ENCODE results near the gene TBC1D8B.

Gene TBC1D8B

DNA sequence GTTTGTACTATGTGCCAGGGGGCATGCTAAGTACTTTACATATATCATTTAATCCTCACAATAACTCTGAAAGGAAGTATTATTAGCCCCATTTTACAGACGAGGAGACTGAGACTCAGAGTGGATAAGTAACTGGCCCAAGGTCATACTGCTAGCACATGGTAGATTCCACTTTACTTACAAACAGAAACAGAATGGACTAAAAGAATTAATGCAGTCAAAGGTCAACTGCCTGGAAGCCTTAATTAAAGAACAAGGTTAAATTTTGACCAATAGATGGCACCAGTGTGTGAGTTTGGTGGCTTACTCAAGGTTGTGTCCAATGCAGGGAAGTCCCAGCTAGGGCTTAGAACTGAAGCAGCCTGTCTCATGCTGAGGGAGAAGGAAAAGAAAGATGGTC, 96.0 kb downstream of the TBC1D8B start:
- peak; percentile 77 for DNase-seq (ENCODE audit: low spot score)

DNA sequence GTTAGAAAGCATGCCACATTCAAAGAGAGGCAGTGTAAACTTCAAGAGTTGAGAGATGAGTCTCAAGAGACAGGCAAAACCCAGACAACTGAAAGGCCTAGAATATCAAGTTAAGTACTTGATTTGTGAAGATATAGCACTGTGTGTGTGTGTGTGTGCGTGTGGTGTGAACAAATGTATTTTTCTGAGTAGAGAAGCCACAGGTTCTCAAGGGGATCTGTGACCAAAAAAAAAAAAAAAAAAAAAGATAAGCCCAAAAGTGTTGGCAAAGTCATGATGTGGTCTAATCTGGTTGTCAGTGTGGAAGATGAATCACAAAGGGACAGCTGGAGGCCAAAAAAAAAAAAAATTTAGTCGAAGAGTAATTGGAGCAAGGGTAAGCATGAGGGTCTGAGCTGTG, 96.8 kb downstream of the TBC1D8B start:
- DNase-seq (ENCODE audit: low spot score) = no peak

DNA sequence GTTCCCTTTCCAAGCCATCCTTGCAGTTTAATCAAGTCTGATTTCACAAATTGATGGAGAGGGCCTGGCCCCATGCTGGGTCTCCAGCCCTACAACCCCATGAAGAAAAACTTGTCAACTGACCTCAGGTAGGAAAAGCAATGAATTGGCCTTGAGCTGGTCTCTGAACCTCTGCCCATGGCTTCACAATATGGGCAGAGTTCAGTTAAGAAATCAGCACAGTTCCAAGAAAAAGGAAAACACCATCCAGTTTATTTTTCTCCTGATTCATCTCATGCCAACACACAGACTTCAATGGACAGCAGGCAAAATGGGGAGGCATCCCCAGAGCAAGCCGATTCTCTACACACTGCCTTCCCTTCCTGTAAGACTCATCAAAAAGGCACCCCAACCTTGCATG, 97.4 kb downstream of the TBC1D8B start:
- no peak for DNase-seq (ENCODE audit: low spot score)

DNA sequence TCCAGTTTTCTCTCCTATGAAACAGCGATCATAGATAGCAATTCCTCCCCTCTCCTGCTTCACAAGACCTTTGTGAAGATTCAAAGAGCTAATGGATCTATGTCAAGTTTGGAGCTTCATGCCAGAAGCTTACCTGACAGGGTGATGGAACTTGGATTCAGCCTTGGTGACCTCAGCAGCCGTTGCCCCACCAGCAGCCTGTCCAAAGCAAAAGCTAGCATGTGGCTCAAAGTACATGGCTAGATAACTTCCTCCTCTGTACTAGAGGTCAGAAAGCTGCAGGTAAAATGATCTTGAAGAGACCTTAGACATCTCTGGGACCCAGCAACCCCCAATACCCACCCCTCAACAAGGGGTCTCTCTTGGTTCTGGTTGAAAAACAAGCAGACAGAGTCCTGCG, 98.9 kb downstream of the TBC1D8B start:
- DNase-seq (ENCODE audit: low spot score) = no peak

DNA sequence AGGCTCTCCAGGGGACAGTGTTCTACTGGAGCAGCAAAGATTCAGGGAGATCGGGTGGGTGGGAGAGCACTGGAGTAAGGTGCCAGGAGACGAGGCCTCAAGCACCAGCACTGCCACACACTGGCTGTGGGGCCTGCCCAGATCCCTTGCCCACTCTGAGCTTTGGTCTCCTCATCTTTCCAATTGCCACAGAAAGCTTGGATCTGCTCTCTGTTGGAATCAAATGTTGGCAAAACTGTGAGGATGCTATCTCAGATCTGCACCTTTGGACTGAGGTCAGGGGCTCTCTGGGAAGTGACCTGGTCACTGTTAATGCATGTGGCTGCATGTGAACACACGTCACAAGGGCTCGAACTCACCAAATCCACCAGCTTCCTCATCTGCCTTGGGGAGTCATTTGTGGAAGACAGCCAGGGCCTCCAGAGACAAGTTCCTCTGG, 99.3 kb downstream of the TBC1D8B start:
- DNase-seq (ENCODE audit: low spot score) = no peak

DNA sequence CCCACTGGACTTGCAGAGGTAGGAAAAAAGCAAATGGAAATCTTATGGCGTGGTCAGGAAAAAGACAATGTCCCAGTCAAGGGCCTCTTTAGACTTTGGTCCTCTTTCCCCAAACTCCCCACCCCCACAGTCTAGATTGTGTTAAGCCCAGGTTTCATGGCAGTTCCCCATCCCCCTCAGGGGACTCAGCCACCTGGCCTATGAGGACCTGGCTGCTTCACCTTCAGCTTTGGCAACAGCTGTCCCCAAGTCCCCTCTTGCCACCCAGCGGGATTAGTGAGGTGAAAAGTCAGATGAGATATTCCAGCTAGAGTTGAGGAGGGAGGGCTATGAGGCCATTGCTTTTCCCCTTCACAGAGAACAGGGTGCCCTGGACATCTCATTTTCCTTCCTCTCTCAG, 100.2 kb downstream of the TBC1D8B start:
- no peak for DNase-seq (ENCODE audit: low spot score)

DNA sequence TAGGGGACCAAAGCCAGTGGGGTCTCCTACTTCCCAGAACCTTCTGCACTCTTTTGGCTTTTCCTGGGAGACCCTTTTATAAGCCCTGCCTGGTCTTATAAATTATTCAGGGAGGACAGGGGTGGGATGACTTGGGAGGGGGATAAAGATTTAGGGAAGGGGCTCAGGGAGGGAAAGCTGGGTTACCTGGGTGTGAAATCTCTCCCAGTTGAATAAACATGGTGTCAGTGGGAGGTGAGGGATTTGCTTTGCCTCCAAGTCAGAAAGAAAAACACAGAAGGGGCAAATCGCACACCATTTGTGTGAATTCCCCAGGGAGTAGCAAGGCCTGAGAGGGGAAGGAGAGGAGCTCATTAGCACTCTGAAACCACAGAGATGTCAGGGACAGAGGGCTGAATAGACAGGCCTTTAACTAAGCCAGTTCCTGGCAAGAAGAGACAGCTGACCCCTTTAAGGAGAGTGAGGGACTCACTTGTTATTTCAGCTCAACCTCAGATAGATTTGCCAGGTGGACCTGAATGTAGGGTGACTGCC, 100.9 kb downstream of the TBC1D8B start, which contains the start of gene RIPPLY1:
TSS of gene RIPPLY1 (minus strand) at position 51 of the 534 bp plus-strand sequence. CDS start 54 bp downstream, outside the sequence.
- DNase-seq (ENCODE audit: low spot score) = no peak

DNA sequence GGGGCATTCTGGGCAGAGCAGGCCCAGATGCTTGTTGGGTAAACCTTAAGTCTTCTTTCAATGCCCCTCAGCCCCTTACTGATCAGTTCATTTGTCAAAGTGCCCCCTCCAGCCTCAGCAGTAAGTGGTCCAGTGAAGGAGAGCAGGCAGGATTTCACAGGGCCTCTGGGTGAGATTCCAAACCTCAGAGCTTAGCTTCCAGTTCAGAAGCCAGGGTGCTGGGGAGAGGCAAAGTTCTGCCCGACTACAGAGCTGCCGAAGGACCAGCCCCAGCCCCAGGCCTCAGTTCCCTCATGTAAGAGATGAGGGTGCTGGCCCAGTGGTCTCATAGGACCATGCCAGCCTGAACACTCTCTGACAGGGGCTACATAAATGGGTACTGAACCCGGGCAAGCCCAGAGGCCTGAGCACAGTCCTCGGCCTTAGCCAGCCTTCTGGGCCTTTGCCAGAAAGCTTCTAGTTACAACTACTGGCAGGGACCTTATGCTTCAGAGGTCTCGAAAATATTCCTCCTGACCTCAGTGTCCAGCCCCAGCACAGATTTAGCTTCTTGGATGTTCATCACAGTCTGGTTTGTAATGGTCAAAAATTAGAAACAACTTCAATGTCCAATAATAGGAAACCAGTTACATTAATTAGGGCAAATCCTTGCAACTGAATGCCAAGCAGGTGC, 101.5 kb downstream of the TBC1D8B start:
- no peak for DNase-seq (ENCODE audit: low spot score)

DNA sequence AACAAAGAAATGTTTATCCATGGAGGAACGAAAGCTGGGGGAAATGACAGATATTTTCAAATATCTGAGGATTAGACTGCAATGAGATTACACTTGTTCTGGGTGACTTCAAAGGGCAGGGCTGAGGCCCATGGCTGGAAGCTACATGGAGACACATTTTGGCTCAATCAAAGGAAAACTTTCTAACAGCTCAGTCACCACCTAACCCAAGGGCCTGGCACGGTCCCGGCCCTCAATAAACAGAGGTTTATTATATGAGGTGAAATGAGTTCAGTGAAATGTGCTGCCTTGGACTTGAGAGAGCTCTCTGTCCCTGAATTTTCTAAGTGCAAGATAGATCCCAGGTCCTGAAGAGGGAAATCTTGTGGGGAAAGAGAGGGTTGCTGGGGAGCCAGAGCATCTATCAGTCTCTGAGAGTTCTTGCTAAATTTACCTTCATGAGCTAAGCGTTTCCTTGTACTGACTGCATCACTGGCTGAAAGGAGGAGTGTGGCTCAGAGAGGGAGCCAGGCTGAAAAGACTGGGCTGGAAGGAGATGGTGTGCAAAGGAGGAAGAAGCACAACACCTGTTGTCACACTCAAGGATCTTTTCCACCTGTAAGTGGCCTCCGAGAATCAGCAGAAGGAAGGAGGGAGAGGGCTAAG, 102.7 kb downstream of the TBC1D8B start:
- no peak for DNase-seq (ENCODE audit: low spot score)

DNA sequence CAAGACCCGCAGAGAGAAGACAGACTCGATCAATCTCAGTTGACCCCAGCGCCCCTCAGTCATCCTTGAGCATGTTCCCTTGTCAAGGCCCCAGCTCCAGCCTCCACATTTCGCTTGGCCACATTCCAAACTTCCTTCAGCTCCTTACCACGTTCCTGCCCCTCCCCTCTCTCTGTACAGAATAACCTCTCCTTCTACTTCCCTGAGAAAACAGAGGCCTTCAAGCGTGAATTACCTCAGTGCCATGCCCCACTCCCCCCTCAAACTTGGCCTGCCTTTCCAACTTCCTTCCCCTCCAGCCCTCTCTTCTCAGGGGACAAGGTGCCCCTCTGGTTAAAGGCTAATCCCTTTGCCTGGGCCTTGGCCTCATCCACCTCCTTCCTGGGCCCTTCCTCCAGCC, 103.9 kb downstream of the TBC1D8B start:
- peak; percentile 85 for DNase-seq (ENCODE audit: low spot score)

DNA sequence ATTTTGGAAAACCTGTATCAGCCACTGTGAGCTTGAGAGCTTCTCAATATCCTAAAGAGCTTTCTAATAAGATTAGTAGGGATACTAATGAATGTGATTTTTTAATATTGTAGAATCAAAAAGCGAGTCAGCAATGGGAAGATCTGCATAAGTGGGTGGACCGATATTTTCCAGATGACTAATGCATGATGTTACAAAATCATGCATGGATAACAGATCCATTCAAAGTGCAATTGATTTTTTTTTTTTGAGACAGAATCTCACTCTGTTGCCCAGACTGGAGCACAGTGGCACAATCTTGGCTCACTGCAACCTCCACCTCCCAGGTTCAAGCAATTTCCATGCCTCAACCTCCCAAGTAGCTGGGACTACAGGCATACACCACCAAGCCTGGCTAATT, 110.4 kb downstream of the TBC1D8B start:
- DNase-seq (ENCODE audit: low spot score) = no peak

DNA sequence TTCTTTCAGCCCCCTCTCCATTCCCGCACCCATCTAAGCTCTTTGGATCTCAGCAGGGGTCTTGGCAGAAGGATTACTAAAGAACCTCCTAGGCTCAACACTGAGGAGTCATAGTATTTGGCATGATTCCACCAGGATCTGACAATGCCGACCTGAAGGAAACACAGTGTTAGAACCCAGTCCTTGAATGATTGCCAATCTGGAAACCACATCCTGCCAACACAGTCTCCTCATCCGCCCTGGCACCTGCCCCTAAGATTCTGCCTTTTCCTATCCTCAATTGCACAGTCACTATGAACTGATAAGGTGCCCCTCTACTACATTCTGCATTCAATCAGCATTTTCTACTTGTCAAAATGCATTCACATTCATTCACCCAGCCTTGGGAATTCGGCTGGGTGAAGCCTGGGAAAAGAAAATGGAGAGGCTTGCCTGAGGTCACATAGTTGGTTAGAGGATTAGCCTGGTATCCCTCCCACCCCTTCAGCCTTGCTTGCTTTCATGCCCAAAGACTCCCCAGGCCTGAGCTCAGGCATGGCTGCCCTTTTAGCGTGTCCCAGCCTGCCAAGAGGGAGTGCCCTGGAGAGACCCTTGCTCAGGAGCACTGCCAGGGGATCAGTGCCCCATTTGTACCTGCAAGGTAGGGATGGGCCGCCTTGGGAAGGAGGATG, 115.5 kb downstream of the TBC1D8B start:
- peak; percentile 93 for DNase-seq (ENCODE audit: low spot score)

DNA sequence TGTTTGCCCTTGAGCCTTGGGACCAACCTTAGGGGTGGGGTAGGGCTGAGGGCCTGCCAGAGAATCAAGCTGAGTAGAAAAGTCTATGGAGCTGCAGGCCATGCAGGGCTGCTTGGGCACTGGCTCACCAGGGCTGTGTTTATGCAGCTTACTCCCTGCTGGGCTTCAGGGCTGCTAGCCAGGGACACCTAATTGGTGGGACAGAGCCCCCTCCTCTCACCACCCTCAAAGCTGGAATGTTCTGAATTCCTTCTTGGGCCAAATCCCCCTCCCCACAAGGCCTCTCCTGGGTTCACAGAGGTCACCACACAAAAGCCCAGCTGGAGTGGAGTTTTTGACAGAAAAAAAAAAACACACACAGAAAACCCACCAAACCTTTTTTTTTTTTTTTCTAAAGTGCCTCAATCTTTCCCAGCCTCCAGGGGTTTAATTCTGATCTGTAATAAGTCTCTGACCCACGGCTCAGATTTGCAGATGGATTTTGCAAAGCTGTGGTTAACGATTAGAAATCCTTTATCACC, 117.5 kb downstream of the TBC1D8B start, which contains the start of gene CLDN2:
TSS of gene CLDN2 (plus strand) at position 471 of the 521 bp plus-strand sequence. CDS start 7,827 bp downstream, outside the sequence.
- no peak for DNase-seq (ENCODE audit: low spot score)

DNA sequence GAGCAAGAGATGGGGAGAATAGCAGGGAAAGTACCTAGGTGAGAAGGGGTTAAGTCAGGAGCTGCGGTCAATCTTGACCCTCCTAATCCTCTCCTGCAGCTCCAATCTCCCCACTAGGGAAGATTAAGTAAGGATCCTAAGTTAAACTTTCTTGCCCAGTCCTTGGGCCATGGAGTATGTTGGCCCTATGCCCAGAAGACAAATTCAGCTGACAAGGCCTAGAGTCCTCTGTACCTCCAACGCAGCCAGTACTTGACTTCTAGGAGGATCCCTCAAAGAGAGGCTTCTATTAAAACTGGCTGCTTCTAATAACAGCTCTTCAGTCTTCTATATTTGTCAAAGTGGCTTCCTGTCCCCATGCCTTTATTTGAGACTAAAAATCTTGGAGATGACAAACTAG, 119.2 kb downstream of the TBC1D8B start:
- no peak for DNase-seq (ENCODE audit: low spot score)

Data from kidney tubule cell (primary cell).